GM18526 (cell line): ENCODE measurements around the gene C12orf56.

Experiments used
- POLR2A ChIP-seq: IDR thresholded peaks from 3 replicates; pipeline ENCODE4 v1.6.1; 2011; ENCODE audit not compliant: insufficient read length; ENCODE audit errors: extremely low read depth

The C12orf56 gene

GRCh38 chr12:64323476-64324225 is 66.9 kb downstream of the C12orf56 start:
- TF ChIP-seq POLR2A, result no peak

GRCh38 chr12:64323006-64323405 is 67.6 kb downstream of the C12orf56 start:
- no peak for TF ChIP-seq POLR2A

GRCh38 chr12:64320611-64321010 is 69.9 kb downstream of the C12orf56 start:
- TF ChIP-seq POLR2A, result no peak

- no peak for TF ChIP-seq POLR2A
Measured at GRCh38 chr12:64318605-64319004, 72.0 kb downstream of the C12orf56 start.

GRCh38 chr12:64311877-64312276 is 78.7 kb downstream of the C12orf56 start:
- no peak for TF ChIP-seq POLR2A

GRCh38 chr12:64304571-64304970 is 86.0 kb downstream of the C12orf56 start:
- TF ChIP-seq POLR2A, result no peak

- TF ChIP-seq POLR2A, result no peak
Measured at GRCh38 chr12:64299628-64300027, 90.9 kb downstream of the C12orf56 start.

- TF ChIP-seq POLR2A, result no peak
Measured at GRCh38 chr12:64296301-64296700, 94.3 kb downstream of the C12orf56 start.

- no peak for TF ChIP-seq POLR2A
Measured at GRCh38 chr12:64293654-64294364, 96.7 kb downstream of the C12orf56 start.

- no peak for TF ChIP-seq POLR2A
Measured at GRCh38 chr12:64286521-64286920, 104.0 kb downstream of the C12orf56 start.

GRCh38 chr12:64284256-64284655 is 106.3 kb downstream of the C12orf56 start:
- TF ChIP-seq POLR2A, result no peak

GRCh38 chr12:64278421-64278820 is 112.1 kb downstream of the C12orf56 start:
- no peak for TF ChIP-seq POLR2A

- no peak for TF ChIP-seq POLR2A
Measured at GRCh38 chr12:64273527-64274403, 116.8 kb downstream of the C12orf56 start.

- no peak for TF ChIP-seq POLR2A
Measured at GRCh38 chr12:64270411-64270810, 120.1 kb downstream of the C12orf56 start.

- no peak for TF ChIP-seq POLR2A
Measured at GRCh38 chr12:64269161-64269560, 121.4 kb downstream of the C12orf56 start.

- no peak for TF ChIP-seq POLR2A
Measured at GRCh38 chr12:64268409-64268808, 122.1 kb downstream of the C12orf56 start.
